Activated T-cell treated with anti-CD3 and anti-CD28 coated beads for 4 hours (primary cell): Measurements from ENCODE around the gene ZBTB38.

Experiments used
- DNase-seq: peaks from one replicate; pipeline ENCODE4 v3.0.0-alpha.2; 2020

The ZBTB38 gene

DNA sequence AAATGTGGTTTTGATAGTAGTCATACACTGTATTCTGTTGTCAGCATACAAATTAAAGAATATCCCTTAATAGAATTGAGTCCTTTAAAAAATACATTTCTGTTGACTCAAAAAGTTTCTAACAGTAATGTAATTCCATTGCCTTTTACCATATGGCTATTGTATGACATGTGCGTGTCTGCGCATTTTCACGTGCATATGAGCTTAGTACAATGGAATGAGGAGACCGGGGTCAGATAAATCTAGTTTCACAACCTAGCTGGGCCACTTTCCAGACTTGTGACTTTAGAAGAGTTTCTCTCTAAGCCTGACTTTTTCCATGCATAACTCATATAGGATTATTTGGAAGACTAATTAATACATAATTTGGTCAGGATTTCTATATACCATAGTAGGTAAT is 38.7 kb downstream of the ZBTB38 start:
- DNase-seq: no peak

DNA sequence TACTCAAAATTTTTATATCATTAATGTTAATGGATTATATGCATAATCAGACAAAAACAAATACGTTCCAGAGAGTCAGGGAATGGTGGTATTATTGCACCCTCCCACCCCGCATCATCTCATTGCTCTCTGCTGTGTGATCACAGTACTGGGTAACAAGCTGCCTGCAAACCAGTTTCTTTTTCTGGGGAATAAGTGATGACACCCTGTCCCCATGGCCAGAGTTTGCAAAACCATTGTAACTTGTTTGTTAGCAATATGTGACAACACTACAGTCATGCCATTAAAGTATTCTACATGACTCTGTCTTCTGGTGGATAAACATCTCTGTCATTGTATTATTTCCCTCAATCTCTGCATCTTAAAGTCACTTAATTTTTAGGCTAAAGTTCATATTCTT is 39.5 kb downstream of the ZBTB38 start:
- DNase-seq: no peak

DNA sequence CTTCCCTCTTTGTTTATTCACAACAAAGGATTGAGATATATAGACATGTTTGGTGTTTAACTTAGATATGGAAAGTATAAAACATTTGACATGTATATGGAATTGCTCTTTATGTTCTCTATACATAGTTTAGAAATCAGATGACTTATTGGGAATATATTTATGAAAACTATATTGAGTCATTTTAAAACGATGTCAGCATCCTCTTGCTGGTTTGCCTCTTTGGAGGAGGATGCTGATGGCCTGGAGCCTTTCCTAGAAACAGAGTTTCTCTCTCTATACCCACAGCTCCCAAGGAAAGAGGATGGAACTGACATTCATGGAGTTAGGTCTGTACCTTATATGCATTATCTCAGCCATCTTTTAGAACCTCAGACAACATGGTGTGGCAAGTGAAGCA is 40.3 kb downstream of the ZBTB38 start:
- DNase-seq: no peak

DNA sequence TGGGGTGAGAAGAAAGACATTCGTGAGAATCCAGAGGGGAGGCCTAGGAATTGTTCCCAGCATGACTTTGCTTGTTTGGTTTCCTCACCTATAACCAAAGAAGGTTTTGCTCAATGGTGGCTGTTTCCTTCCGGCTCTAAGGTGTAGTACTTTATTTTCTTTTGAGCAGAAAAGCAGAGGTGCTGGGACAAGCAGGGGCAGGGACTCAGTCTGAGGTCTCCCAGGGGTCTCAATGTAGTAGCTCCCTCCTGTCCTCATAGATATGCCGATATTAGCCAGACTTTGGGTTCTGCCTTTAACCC is 41.6 kb downstream of the ZBTB38 start:
- DNase-seq: no peak

DNA sequence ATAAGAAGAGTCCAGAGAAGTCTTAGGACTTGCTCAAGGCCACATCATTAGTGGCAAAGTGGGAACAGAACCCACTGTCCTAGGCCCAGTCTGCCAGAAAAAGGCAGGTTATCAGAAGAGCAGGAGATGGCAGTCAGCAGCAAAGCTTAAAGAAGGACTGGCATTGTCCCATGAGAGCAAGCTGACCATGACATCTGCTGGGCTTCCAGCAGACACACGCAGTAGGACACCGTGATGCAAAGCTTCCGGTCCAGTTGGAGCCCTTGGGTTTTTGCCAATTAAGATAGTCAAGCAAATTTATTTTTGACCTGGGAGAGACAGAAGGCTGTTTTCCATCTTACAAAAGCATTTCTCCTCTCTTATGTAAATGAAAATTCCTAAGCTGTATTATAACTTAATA is 42.1 kb downstream of the ZBTB38 start:
- no peak for DNase-seq

DNA sequence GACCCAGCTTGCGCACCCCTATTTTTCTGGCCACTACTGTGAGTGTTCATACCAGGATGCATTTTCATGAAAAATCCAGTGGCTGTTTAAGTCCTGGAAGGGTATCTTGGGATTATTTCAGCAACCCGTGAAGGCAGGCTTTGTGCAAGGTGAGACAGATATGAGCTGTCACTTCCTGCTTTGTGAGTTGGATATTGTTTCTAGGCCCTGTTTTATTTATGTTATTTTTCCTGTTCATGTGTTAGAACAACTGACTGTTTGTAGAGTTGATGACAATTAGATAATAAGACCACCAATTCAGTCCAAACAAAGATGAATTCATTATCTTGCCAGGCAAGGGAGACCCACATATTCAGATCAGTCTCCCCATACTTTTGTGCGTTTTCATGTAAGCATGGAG is 42.5 kb downstream of the ZBTB38 start:
- no peak for DNase-seq

DNA sequence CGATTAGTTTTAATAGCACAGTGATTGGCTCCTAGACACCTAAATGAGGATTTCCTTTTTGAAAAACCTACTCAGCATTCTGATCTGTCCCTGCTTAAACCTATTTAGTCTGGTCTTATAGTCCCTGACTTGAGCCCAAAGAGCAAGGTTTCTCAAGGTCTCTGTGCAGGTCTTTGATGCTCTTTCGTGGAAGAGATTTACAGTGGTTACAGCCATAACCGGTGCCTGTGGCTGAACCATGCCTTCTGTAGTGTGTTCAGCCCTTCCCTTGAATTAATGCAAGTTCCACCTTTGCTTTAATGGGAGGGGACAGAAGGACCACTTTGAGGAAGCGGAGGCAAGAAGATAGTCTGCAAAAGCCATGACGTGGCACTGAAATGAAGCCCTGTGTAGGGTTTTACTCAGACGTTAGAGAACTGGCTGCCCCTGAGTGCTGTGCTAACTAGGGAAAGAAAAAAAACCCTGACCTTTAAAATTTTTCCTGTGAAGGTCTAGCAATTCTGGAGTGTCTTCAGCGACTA is 43.0 kb downstream of the ZBTB38 start:
- DNase-seq: peak; percentile 6

DNA sequence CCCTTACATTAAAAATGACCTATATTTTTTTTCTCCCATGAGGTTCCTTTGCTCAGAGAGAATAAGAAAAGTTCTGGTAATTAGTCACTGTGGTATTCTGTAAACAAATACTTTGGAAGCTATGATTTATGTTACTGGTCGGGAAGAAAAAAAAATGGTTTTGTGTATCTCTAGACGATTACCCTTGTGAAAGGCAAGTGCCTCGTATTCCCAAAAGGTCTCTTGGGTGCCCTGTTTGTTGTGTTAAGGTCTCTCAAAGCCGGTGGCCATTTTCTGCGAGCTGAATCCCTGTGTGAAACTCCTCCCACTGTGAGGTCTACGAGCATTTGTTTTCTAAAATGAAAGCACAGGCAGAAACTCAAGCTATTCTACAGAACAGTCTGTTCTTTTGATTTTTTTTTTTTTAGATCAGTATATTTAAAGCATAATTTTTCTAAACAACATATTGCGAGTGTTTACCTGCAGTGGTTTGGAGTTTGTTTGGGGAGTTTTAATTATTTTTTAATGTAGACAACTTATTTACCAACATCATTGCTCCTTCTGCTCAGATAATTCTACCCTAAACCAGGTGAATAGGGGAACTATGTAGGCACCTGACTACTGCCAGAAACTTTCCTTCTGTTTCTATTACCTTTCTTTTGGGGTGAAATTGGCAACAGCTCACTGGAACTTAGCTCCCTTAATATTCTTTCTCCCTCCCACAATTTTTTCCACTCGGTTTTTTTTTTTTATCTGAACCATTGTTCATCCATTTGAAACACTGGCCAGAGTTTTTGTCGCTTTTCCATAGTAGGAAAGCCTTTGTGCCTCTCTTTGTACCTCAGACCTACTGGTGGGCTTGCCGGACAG is 44.0 kb downstream of the ZBTB38 start:
- peak; percentile 28 for DNase-seq

DNA sequence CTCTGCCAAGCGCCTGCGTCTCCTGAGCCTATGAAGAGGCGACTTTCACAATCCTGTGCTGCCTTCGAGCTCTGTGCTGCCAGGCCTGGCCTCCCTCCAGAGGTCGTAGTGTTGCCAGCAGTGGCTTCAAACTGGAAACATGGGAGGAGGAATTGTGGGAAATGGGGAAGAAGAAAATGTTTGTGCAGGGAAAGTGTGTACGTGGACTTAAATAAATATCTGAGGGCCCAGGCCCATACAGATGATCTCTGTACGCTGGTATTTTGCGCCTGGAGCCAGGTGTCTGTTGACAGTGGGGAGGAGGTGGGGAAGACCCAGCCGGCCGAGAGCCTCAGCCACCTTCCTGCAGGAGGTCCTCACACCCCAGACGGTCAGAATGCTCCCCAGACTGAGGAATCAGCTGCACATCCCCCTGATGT is 44.6 kb downstream of the ZBTB38 start:
- no peak for DNase-seq

DNA sequence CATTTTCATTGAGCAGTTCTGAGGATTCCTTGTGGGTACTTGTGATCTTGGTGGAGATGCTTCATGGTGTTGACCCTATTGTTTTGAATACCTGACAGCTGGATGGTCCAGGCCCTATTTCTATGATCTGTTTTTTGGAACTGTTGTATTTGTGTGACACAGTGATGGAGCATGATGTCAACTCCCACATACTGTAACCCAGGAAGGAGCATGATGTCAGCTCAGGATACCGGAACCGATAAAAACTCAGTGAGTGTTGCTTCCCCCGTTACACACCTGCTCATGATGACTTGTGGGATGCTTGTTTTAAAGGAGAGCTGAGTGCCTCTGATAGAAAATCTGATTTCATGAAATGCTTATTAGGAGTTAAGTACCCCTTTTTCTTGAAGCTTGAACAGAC is 45.1 kb downstream of the ZBTB38 start:
- peak; percentile 7 for DNase-seq

DNA sequence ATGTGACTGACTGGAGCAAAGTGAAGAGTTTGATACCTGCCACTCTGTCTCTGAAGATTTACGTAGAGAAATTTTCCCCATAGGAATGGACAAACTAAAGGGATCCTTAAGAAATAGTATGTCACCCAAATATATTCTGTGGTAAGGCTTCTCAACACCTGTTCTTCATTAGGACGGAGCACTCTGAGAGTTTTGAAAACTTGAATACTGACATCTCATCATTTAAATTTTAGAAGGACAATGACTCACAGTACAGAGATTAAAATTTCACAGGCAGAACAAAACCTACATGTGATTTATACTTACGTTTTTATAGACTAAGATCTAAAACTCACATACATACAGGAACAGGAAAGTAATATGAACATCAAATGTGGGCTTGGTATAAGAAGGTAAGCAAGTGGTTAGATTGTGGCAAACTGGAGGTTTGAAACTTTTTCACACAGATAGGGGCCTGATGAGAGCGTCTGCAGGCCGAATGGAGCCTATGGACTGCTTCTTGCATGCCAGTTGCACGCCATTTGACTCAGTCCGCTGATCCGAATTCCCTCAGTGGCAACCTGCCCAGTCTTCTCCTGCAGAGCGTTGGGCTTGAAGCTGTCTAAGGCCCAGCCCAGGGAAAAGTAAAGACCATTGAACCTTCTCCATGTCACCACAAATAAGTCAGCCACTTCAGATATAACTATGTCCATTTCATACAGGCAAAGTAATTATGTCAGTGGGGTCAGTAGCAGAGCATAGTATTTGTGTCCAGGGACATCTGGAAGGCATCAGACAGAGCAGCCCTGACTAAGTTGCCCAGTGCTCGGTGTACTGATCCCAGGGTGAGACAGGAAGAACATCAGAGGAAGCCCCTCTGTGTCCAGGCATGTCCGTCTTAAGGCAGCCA is 45.7 kb downstream of the ZBTB38 start:
- no peak for DNase-seq

DNA sequence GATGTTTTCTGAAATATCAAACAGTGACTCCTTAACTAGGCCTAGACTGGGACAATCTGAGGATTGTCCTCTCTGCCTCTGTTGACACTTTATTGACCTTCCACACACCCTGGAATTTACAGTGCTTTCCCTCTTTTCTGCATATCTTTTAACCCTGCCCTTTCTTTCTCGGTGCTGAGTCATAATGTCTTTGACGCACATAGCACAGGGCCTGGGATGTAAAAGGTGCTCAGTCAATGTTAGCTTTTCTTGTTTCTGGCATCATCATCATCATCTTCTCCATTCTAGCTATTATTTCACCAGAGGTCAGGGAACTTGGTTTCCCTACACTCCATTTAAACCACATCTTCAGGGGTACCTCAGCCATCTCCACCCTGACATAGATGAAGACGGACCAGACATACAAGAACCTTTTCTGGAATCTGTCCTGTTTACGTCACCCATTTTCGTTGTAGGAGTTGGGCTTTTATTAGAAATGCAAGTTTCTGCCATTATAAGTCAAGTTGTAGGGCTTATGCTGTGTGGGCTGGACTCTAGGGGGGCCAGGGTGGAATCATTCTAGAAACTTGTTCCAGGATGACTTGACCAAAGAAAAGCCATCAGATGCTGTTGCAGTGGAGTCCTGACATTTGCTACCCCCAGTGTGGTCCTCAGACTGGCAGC is 46.6 kb downstream of the ZBTB38 start:
- no peak for DNase-seq

DNA sequence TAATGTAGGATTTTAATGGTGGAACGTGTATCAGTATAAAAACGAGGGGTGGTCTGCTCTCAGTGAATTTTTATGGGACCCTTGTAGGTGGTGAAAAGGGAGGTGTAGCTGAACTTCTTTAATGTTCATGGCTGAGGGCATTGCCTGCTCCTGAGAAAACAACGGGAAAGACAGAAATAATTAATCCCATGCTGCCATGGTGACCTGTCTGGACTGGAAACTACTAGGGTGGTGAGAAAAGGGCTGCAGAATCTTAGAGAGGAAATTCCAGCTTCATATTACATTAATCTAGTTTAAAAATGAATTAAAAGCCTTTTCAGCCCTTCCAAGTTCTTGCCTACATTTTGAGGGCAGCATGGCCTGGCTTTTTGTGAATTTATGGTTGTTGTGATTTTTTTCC is 47.6 kb downstream of the ZBTB38 start:
- no peak for DNase-seq
